Activated CD8-positive, alpha-beta memory T cell treated with anti-CD3 and anti-CD28 coated beads for 48 hours (primary cell): ENCODE results near the gene GNAO1.

ENCODE experiments used
- DNase-seq, 3 experiments: peaks; one replicate each; pipeline ENCODE4 v3.0.0-alpha.2; 2020; ENCODE audit warnings: low read depth in 2 of 3, low spot score in 2 of 3

GNAO1 gene

GRCh38 chr16:56191156-56191815, at the start of gene GNAO1:
GNAO1 (plus strand) TSS chr16:56191489; CDS start chr16:56192236, 747 bp downstream.
- peak in 1 of 3 experiments; percentile 29 for DNase-seq

- no peak for DNase-seq
Measured at GRCh38 chr16:56143666-56144065, 47.6 kb upstream of the GNAO1 start.

GRCh38 chr16:56145369-56145768, 45.9 kb upstream of the GNAO1 start:
- DNase-seq = no peak

- DNase-seq = no peak
Measured at GRCh38 chr16:56151621-56152020, 39.7 kb upstream of the GNAO1 start.

- no peak for DNase-seq
Measured at GRCh38 chr16:56161658-56162057, 29.6 kb upstream of the GNAO1 start.

GRCh38 chr16:56163089-56163488, 28.2 kb upstream of the GNAO1 start:
- no peak for DNase-seq

GRCh38 chr16:56163938-56164337, 27.4 kb upstream of the GNAO1 start:
- no peak for DNase-seq

- no peak for DNase-seq
Measured at GRCh38 chr16:56164636-56165035, 26.7 kb upstream of the GNAO1 start.

GRCh38 chr16:56174411-56174810, 16.9 kb upstream of the GNAO1 start:
- no peak for DNase-seq

GRCh38 chr16:56181401-56181800, 9.9 kb upstream of the GNAO1 start:
- no peak for DNase-seq

GRCh38 chr16:56183266-56183665, 8.0 kb upstream of the GNAO1 start:
- DNase-seq = no peak

GRCh38 chr16:56190048-56190676, 1.1 kb upstream of the GNAO1 start:
- no peak for DNase-seq

GRCh38 chr16:56190677-56191155, 573 bp upstream of the GNAO1 start:
- no peak for DNase-seq

GRCh38 chr16:56191835-56192634, 746 bp downstream of the GNAO1 start:
- no peak for DNase-seq

- DNase-seq = no peak
Measured at GRCh38 chr16:56192635-56192945, 1.3 kb downstream of the GNAO1 start.

- DNase-seq = no peak
Measured at GRCh38 chr16:56192986-56193945, 2.0 kb downstream of the GNAO1 start.

GRCh38 chr16:56193951-56194726, 2.9 kb downstream of the GNAO1 start:
- DNase-seq = peak in 2 of 3 experiments; percentile 36 to 54

- no peak for DNase-seq
Measured at GRCh38 chr16:56195151-56195550, 3.9 kb downstream of the GNAO1 start.

- no peak for DNase-seq
Measured at GRCh38 chr16:56196381-56196780, 5.1 kb downstream of the GNAO1 start.
